Suprapubic skin (tissue), 3 donors: ENCODE measurements around the gene CHL1.

ENCODE experiments used
- CTCF ChIP-seq, 2 donors: fragments of 200-600 bp in 1 of 2; fragments of 450-650 bp in 1 of 2; sonication (generic) in 1 of 2; IDR thresholded peaks; one replicate each; pipeline ENCODE4 v1.5.1; 2016 to 2019; ENCODE audit warnings: antibody characterized with exemption in 2 of 2, mild to moderate bottlenecking in 1 of 2, moderate library complexity in 1 of 2
- POLR2A ChIP-seq, 2 donors: fragments of 450-650 bp; IDR thresholded peaks; one replicate each; pipeline ENCODE4 v1.6.1; 2017; ENCODE audit warnings: antibody characterized with exemption in 2 of 2, mild to moderate bottlenecking in 2 of 2, moderate library complexity in 2 of 2

GRCh38 chr3:297585-297984 lies 101.0 kb downstream of the CHL1 start:
- TF ChIP-seq CTCF (IDR thresholded peaks at IDR 0.05): no peak
- TF ChIP-seq POLR2A (IDR thresholded peaks at IDR 0.05): no peak
